AG08396 (cell line): ENCODE data around the gene RELT.

ENCODE experiments used
- DNase-seq: peaks from one replicate; pipeline ENCODE4 v3.0.0; 2012; ENCODE audit warnings: low spot score, mixed read lengths

RELT gene

GRCh38 chr11:73439002-73439843 lies 63.0 kb downstream of the RELT start:
- DNase-seq = no peak

- DNase-seq = no peak
Observed at GRCh38 chr11:73445980-73446379, 69.8 kb downstream of the RELT start.

- no peak for DNase-seq
Observed at GRCh38 chr11:73446766-73447165, 70.6 kb downstream of the RELT start.
